Osteoblast (primary cell): ENCODE data around the gene WAS. TPM values are rescaled to one million over a fixed set of nuclear protein-coding genes. Genes with fewer than 3 reads are reported as not detected.
A peak's percentile ranks its signal among the peaks of the same experiment; 100 is the strongest.

Experiments used
- DNase-seq: peaks from one replicate; pipeline ENCODE4 v3.0.0; 2011; ENCODE audit warnings: low spot score, mixed read lengths; ENCODE audit not compliant: insufficient read length; ENCODE audit errors: missing footprints
- H2AFZ ChIP-seq: 2 replicates; pipeline ENCODE4 v1.6.0; 2011; ENCODE audit warnings: mild to moderate bottlenecking, low read length
- H3K27ac ChIP-seq: 2 replicates; pipeline ENCODE4 v1.5.1; 2011; ENCODE audit warnings: mild to moderate bottlenecking, low read depth, low read length, moderate library complexity
- H3K27me3 ChIP-seq: 2 replicates; pipeline ENCODE4 v1.6.0; 2012; ENCODE audit warnings: mild to moderate bottlenecking, control low read depth, inconsistent platforms, low read length, moderate library complexity; ENCODE audit not compliant: insufficient read depth
- H3K36me3 ChIP-seq: 2 replicates; pipeline ENCODE4 v1.5.1; 2011; ENCODE audit warnings: mild to moderate bottlenecking, low read length, control low read depth, moderate library complexity; ENCODE audit not compliant: insufficient read depth
- H3K4me1 ChIP-seq: 2 replicates; pipeline ENCODE4 v1.5.1; 2011; ENCODE audit warnings: mild to moderate bottlenecking, low read length, control low read depth, moderate library complexity; ENCODE audit not compliant: insufficient read depth
- H3K4me2 ChIP-seq: 2 replicates; pipeline ENCODE4 v1.6.0; 2011; ENCODE audit warnings: mild to moderate bottlenecking, low read length; ENCODE audit not compliant: insufficient read depth
- H3K4me3 ChIP-seq: fragments of 200-600 bp; sonication (generic); 3 replicates; pipeline ENCODE4 v1.5.1; 2012; ENCODE audit warnings: mild to moderate bottlenecking, low read length, inconsistent platforms; ENCODE audit not compliant: insufficient read depth
- H3K79me2 ChIP-seq: 2 replicates; pipeline ENCODE4 v1.6.0; 2012; ENCODE audit warnings: mild to moderate bottlenecking, low read length, control low read depth, inconsistent platforms; ENCODE audit not compliant: insufficient read depth
- H3K9me3 ChIP-seq: 2 replicates; pipeline ENCODE4 v1.5.1; 2011; ENCODE audit warnings: low read depth, low read length, control low read depth
- H4K20me1 ChIP-seq: 2 replicates; pipeline ENCODE4 v1.6.0; 2012; ENCODE audit warnings: mild to moderate bottlenecking, low read length, control low read depth; ENCODE audit not compliant: insufficient read depth
- CTCF ChIP-seq: IDR thresholded peaks from 2 replicates; pipeline ENCODE4 v1.5.1; 2011; ENCODE audit warnings: mild to moderate bottlenecking, low read depth, low read length, moderate library complexity; ENCODE audit errors: extremely low read depth
- total RNA-seq: library from RNA; depleted of rRNA; stranded (reverse); fragments of >200 nt; gene quantifications from 2 replicates; pipeline ENCODE4 v1.2.3, GENCODE V29; 2012

WAS gene
- 0.36 TPM in 1 of 2 replicates, not detected in the other for total RNA-seq

- DNase-seq = peak; percentile 31
- Histone ChIP-seq H4K20me1 (no peaks in the 10 kb centered on the region), H3K27ac (no peak within 1 kb of the TSS), H3K27me3 (no peaks in the 10 kb centered on the region), H2AFZ (no peak within 1 kb of the TSS), H3K4me1 (no peaks in the 10 kb centered on the region), H3K4me2 (no peak within 1 kb of the TSS), H3K36me3 (no peaks in the 10 kb centered on the region), H3K4me3 (no peak within 1 kb of the TSS), H3K9me3 (no peaks in the 10 kb centered on the region), H3K79me2 (no peaks in the 10 kb centered on the region)
- TF ChIP-seq CTCF = no peak
Observed at GRCh38 chrX:48683411-48683982, at the start of gene WAS. Gene WAS, plus strand, starts transcription at chrX:48683799. Its CDS starts 55 bp downstream, at chrX:48683854.

- no peak for TF ChIP-seq CTCF
- Histone ChIP-seq H3K36me3 (no peaks in the 10 kb centered on the region), H3K9me3 (no peaks in the 10 kb centered on the region), H3K4me2 (no peak overlapping the region), H2AFZ (no peak overlapping the region), H3K27ac (no peak overlapping the region), H3K4me1 (no peaks in the 10 kb centered on the region), H3K79me2 (no peaks in the 10 kb centered on the region), H3K27me3 (no peaks in the 10 kb centered on the region), H3K4me3 (no peak overlapping the region), H4K20me1 (no peaks in the 10 kb centered on the region)
- DNase-seq = no peak
Observed at GRCh38 chrX:48636301-48636700, 47.3 kb upstream of the WAS start.

GRCh38 chrX:48636776-48637175 is 46.8 kb upstream of the WAS start:
- Histone ChIP-seq H3K4me1 (no peaks in the 10 kb centered on the region), H3K9me3 (no peaks in the 10 kb centered on the region), H3K27me3 (no peaks in the 10 kb centered on the region), H3K4me2 (no peak overlapping the region), H3K4me3 (no peak overlapping the region), H3K27ac (no peak overlapping the region), H2AFZ (no peak overlapping the region), H3K79me2 (no peaks in the 10 kb centered on the region), H4K20me1 (no peaks in the 10 kb centered on the region), H3K36me3 (no peaks in the 10 kb centered on the region)
- DNase-seq = no peak
- no peak for TF ChIP-seq CTCF

GRCh38 chrX:48645669-48646068 is 37.9 kb upstream of the WAS start:
- no peaks in the 10 kb centered on the region for H3K9me3 ChIP-seq
- H2AFZ ChIP-seq = no peak overlapping the region
- H3K4me3 ChIP-seq = no peak overlapping the region
- DNase-seq = no peak
- H3K4me2 ChIP-seq = no peak overlapping the region
- H4K20me1 ChIP-seq = no peaks in the 10 kb centered on the region
- H3K4me1 ChIP-seq = no peaks in the 10 kb centered on the region
- H3K27me3 ChIP-seq = no peaks in the 10 kb centered on the region
- no peak for TF ChIP-seq CTCF
- H3K27ac ChIP-seq = no peak overlapping the region
- H3K36me3 ChIP-seq = no peaks in the 10 kb centered on the region
- H3K79me2 ChIP-seq = no peaks in the 10 kb centered on the region
